ENCODE data around the gene LVRN.
A peak's percentile ranks its signal among the peaks of the same experiment; 100 is the strongest.

The LVRN gene

GRCh38 chr5:115988002-115988401, 25.7 kb downstream of the LVRN start:
- no peak overlapping the region for H3K9ac ChIP-seq (ENCODE audit: low read depth, low read length)
- no peak overlapping the region for H3K27ac ChIP-seq (ENCODE audit: low read depth, low read length)
- H3K9me3 ChIP-seq (ENCODE audit: control insufficient read depth, insufficient read depth, low read length) = no peaks in the 10 kb centered on the region
- H3K4me3 ChIP-seq (ENCODE audit: low read depth, low read length) = no peak overlapping the region
- H3K27me3 ChIP-seq (ENCODE audit: control insufficient read depth, insufficient read depth, low read length) = no peaks in the 10 kb centered on the region
- no peaks in the 10 kb centered on the region for H3K4me1 ChIP-seq (ENCODE audit: control insufficient read depth, insufficient read depth, low read length)
- no peaks in the 10 kb centered on the region for H3K36me3 ChIP-seq (ENCODE audit: control insufficient read depth, insufficient read depth, low read length)

GRCh38 chr5:115992848-115993350, 30.6 kb downstream of the LVRN start:
- Histone ChIP-seq H3K27me3 (ENCODE audit: control insufficient read depth, insufficient read depth, low read length) (no peaks in the 10 kb centered on the region), H3K4me3 (ENCODE audit: low read depth, low read length) (no peak overlapping the region), H3K9ac (ENCODE audit: low read depth, low read length) (no peak overlapping the region), H3K36me3 (ENCODE audit: control insufficient read depth, insufficient read depth, low read length) (no peaks in the 10 kb centered on the region), H3K9me3 (ENCODE audit: control insufficient read depth, insufficient read depth, low read length) (no peaks in the 10 kb centered on the region), H3K4me1 (ENCODE audit: control insufficient read depth, insufficient read depth, low read length) (no peaks in the 10 kb centered on the region), H3K27ac (ENCODE audit: low read depth, low read length) (no peak overlapping the region)

GRCh38 chr5:115995351-115995750, 33.1 kb downstream of the LVRN start:
- Histone ChIP-seq H3K27me3 (ENCODE audit: control insufficient read depth, insufficient read depth, low read length) (no peaks in the 10 kb centered on the region), H3K4me1 (ENCODE audit: control insufficient read depth, insufficient read depth, low read length) (no peaks in the 10 kb centered on the region), H3K9ac (ENCODE audit: low read depth, low read length) (no peak overlapping the region), H3K36me3 (ENCODE audit: control insufficient read depth, insufficient read depth, low read length) (no peaks in the 10 kb centered on the region), H3K4me3 (ENCODE audit: low read depth, low read length) (no peak overlapping the region), H3K27ac (ENCODE audit: low read depth, low read length) (no peak overlapping the region), H3K9me3 (ENCODE audit: control insufficient read depth, insufficient read depth, low read length) (no peaks in the 10 kb centered on the region)

- H3K4me3 ChIP-seq (ENCODE audit: low read depth, low read length) = no peak overlapping the region
- peaks cover 7% of the 10 kb centered on the region for H3K4me1 ChIP-seq (ENCODE audit: control insufficient read depth, insufficient read depth, low read length)
- H3K27me3 ChIP-seq (ENCODE audit: control insufficient read depth, insufficient read depth, low read length) = no peaks in the 10 kb centered on the region
- no peak overlapping the region; the same call in 1 of the 2 replicates for H3K9ac ChIP-seq (ENCODE audit: low read depth, low read length)
- H3K36me3 ChIP-seq (ENCODE audit: control insufficient read depth, insufficient read depth, low read length) = no peaks in the 10 kb centered on the region
- peak overlapping the region; percentile 15 for H3K27ac ChIP-seq (ENCODE audit: low read depth, low read length)
- H3K9me3 ChIP-seq (ENCODE audit: control insufficient read depth, insufficient read depth, low read length) = no peaks in the 10 kb centered on the region
Observed at GRCh38 chr5:116002116-116002906, 40.0 kb downstream of the LVRN start.

GRCh38 chr5:116004248-116004647, 42.0 kb downstream of the LVRN start:
- H3K27me3 ChIP-seq (ENCODE audit: control insufficient read depth, insufficient read depth, low read length) = no peaks in the 10 kb centered on the region
- H3K4me1 ChIP-seq (ENCODE audit: control insufficient read depth, insufficient read depth, low read length) = peaks cover 7% of the 10 kb centered on the region
- no peaks in the 10 kb centered on the region for H3K36me3 ChIP-seq (ENCODE audit: control insufficient read depth, insufficient read depth, low read length)
- H3K9me3 ChIP-seq (ENCODE audit: control insufficient read depth, insufficient read depth, low read length) = no peaks in the 10 kb centered on the region
- no peak overlapping the region for H3K9ac ChIP-seq (ENCODE audit: low read depth, low read length)
- no peak overlapping the region for H3K27ac ChIP-seq (ENCODE audit: low read depth, low read length)
- H3K4me3 ChIP-seq (ENCODE audit: low read depth, low read length) = no peak overlapping the region

- no peak overlapping the region for H3K27ac ChIP-seq (ENCODE audit: low read depth, low read length)
- no peak overlapping the region for H3K4me3 ChIP-seq (ENCODE audit: low read depth, low read length)
- H3K4me1 ChIP-seq (ENCODE audit: control insufficient read depth, insufficient read depth, low read length) = no peaks in the 10 kb centered on the region
- H3K9ac ChIP-seq (ENCODE audit: low read depth, low read length) = no peak overlapping the region
- H3K9me3 ChIP-seq (ENCODE audit: control insufficient read depth, insufficient read depth, low read length) = no peaks in the 10 kb centered on the region
- H3K27me3 ChIP-seq (ENCODE audit: control insufficient read depth, insufficient read depth, low read length) = no peaks in the 10 kb centered on the region
- H3K36me3 ChIP-seq (ENCODE audit: control insufficient read depth, insufficient read depth, low read length) = no peaks in the 10 kb centered on the region
Observed at GRCh38 chr5:116009806-116010205, 47.5 kb downstream of the LVRN start.

GRCh38 chr5:116011046-116011445, 48.8 kb downstream of the LVRN start:
- Histone ChIP-seq H3K27me3 (ENCODE audit: control insufficient read depth, insufficient read depth, low read length) (no peaks in the 10 kb centered on the region), H3K27ac (ENCODE audit: low read depth, low read length) (no peak overlapping the region), H3K4me3 (ENCODE audit: low read depth, low read length) (no peak overlapping the region), H3K4me1 (ENCODE audit: control insufficient read depth, insufficient read depth, low read length) (no peaks in the 10 kb centered on the region), H3K36me3 (ENCODE audit: control insufficient read depth, insufficient read depth, low read length) (no peaks in the 10 kb centered on the region), H3K9ac (ENCODE audit: low read depth, low read length) (no peak overlapping the region), H3K9me3 (ENCODE audit: control insufficient read depth, insufficient read depth, low read length) (no peaks in the 10 kb centered on the region)

- H3K4me3 ChIP-seq (ENCODE audit: low read depth, low read length) = no peak overlapping the region
- no peaks in the 10 kb centered on the region for H3K9me3 ChIP-seq (ENCODE audit: control insufficient read depth, insufficient read depth, low read length)
- no peaks in the 10 kb centered on the region for H3K27me3 ChIP-seq (ENCODE audit: control insufficient read depth, insufficient read depth, low read length)
- H3K4me1 ChIP-seq (ENCODE audit: control insufficient read depth, insufficient read depth, low read length) = no peaks in the 10 kb centered on the region
- no peak overlapping the region for H3K27ac ChIP-seq (ENCODE audit: low read depth, low read length)
- H3K9ac ChIP-seq (ENCODE audit: low read depth, low read length) = no peak overlapping the region
- no peaks in the 10 kb centered on the region for H3K36me3 ChIP-seq (ENCODE audit: control insufficient read depth, insufficient read depth, low read length)
Observed at GRCh38 chr5:116013207-116013785, 51.0 kb downstream of the LVRN start.

- Histone ChIP-seq H3K27me3 (ENCODE audit: control insufficient read depth, insufficient read depth, low read length) (no peaks in the 10 kb centered on the region), H3K27ac (ENCODE audit: low read depth, low read length) (no peak overlapping the region), H3K4me1 (ENCODE audit: control insufficient read depth, insufficient read depth, low read length) (no peaks in the 10 kb centered on the region), H3K9ac (ENCODE audit: low read depth, low read length) (no peak overlapping the region), H3K36me3 (ENCODE audit: control insufficient read depth, insufficient read depth, low read length) (no peaks in the 10 kb centered on the region), H3K4me3 (ENCODE audit: low read depth, low read length) (no peak overlapping the region), H3K9me3 (ENCODE audit: control insufficient read depth, insufficient read depth, low read length) (no peaks in the 10 kb centered on the region)
Observed at GRCh38 chr5:116013936-116014335, 51.7 kb downstream of the LVRN start.

- Histone ChIP-seq H3K9me3 (ENCODE audit: control insufficient read depth, insufficient read depth, low read length) (no peaks in the 10 kb centered on the region), H3K4me1 (ENCODE audit: control insufficient read depth, insufficient read depth, low read length) (no peaks in the 10 kb centered on the region), H3K27me3 (ENCODE audit: control insufficient read depth, insufficient read depth, low read length) (no peaks in the 10 kb centered on the region), H3K36me3 (ENCODE audit: control insufficient read depth, insufficient read depth, low read length) (no peaks in the 10 kb centered on the region), H3K27ac (ENCODE audit: low read depth, low read length) (no peak overlapping the region), H3K4me3 (ENCODE audit: low read depth, low read length) (no peak overlapping the region), H3K9ac (ENCODE audit: low read depth, low read length) (no peak overlapping the region)
Observed at GRCh38 chr5:116023619-116024018, 61.3 kb downstream of the LVRN start.

GRCh38 chr5:116025866-116026265, 63.6 kb downstream of the LVRN start:
- H3K4me3 ChIP-seq (ENCODE audit: low read depth, low read length) = no peak overlapping the region
- H3K27ac ChIP-seq (ENCODE audit: low read depth, low read length) = no peak overlapping the region
- H3K4me1 ChIP-seq (ENCODE audit: control insufficient read depth, insufficient read depth, low read length) = no peaks in the 10 kb centered on the region

More at GRCh38 chr5:116025866-116026265, 63.6 kb downstream of the LVRN start:
- Histone ChIP-seq H3K9me3 (ENCODE audit: control insufficient read depth, insufficient read depth, low read length) (no peaks in the 10 kb centered on the region), H3K27me3 (ENCODE audit: control insufficient read depth, insufficient read depth, low read length) (no peaks in the 10 kb centered on the region), H3K36me3 (ENCODE audit: control insufficient read depth, insufficient read depth, low read length) (no peaks in the 10 kb centered on the region), H3K9ac (ENCODE audit: low read depth, low read length) (no peak overlapping the region)

Data from HUES48 (cell line).